IgD-negative memory B cell (primary cell): ENCODE measurements around the gene ANO2. TPM values are rescaled to one million over a fixed set of nuclear protein-coding genes. Genes with fewer than 3 reads are reported as not detected.
A peak's percentile ranks its signal among the peaks of the same experiment; 100 is the strongest.

Experiments used
- H3K27ac Mint-ChIP-seq, 3 donors: one replicate each; pipeline ENCODE4 v1.8.0; 2020 to 2022; ENCODE audit warnings: mild to moderate bottlenecking in 3 of 3, mixed read lengths in 3 of 3, moderate library complexity in 1 of 3
- H3K27me3 Mint-ChIP-seq: one replicate; pipeline ENCODE4 v1.8.0; 2021; ENCODE audit warnings: mixed read lengths
- H3K36me3 Mint-ChIP-seq: one replicate; pipeline ENCODE4 v1.8.0; 2020; ENCODE audit warnings: mild to moderate bottlenecking, mixed read lengths
- H3K4me1 Mint-ChIP-seq, 3 donors: one replicate each; pipeline ENCODE4 v1.8.0; 2020 to 2022; ENCODE audit warnings: mixed read lengths in 3 of 3, mild to moderate bottlenecking in 1 of 3
- H3K4me3 Mint-ChIP-seq, 4 donors: one replicate each; pipeline ENCODE4 v1.8.0; 2020 to 2022; ENCODE audit warnings: mild to moderate bottlenecking in 4 of 4, mixed read lengths in 4 of 4, moderate library complexity in 3 of 4
- H3K9me3 Mint-ChIP-seq, 3 donors: one replicate each; pipeline ENCODE4 v1.8.0; 2020 to 2021; ENCODE audit warnings: mixed read lengths in 3 of 3, mild to moderate bottlenecking in 1 of 3
- polyA plus RNA-seq: library from polyadenylated mRNA; unstranded; fragments of 300-500 nt; fragmentation: Illumina TruSeq; gene quantifications from one replicate; pipeline ENCODE4 v1.2.3, GENCODE V29; 2021

ANO2 gene
- polyA plus RNA-seq, 1 donor from 2014 or later, result not detected

DNA sequence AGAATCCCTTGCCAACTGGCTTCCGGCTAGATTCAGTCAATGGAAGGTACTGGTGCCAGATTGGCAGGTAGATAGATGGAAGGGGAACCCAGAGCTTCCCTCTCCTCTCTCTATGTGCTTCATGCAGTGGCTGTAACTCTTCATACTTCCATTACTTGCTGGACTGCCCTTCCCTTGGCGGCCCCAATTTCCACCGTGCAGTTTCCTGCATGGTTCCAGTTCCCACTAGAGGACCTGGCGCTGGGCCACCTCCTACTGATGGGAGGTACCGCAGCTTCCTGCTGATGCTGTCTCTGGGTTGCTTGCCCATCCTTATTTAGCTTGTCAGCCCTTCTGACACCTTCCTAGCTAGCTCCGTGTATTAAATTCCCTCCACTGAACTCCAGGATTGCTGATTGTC, 226.4 kb downstream of the ANO2 start:
- Mint-ChIP-seq H3K36me3 (peaks cover 2% of the 10 kb centered on the region), H3K4me3 (no peak overlapping the region), H3K27ac (no peak overlapping the region), H3K9me3 (peaks cover 0 to 3% (median 0%) of the 10 kb centered on the region in 3 donors), H3K27me3 (peaks cover 12% of the 10 kb centered on the region), H3K4me1 (no peaks in the 10 kb centered on the region)

DNA sequence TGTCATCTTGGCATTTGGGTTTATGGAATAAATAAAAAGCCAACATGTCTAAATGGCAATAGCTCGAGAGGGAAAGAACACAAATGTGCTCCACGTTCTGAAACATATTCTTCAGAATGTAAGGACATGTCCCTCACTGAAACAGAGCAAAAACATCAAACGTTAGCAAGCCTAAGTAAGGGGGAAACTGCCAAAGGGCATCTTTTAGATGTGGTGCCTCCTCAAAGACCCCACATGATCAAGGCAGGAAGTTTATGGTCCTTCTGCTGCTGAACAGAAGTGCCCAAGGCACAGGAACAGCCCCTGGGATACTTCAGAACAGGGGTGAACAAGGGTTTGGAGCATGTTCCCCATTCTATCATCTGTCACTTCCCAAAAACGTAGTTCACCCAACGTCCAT, 227.0 kb downstream of the ANO2 start:
- H3K4me1 Mint-ChIP-seq, result no peaks in the 10 kb centered on the region

DNA sequence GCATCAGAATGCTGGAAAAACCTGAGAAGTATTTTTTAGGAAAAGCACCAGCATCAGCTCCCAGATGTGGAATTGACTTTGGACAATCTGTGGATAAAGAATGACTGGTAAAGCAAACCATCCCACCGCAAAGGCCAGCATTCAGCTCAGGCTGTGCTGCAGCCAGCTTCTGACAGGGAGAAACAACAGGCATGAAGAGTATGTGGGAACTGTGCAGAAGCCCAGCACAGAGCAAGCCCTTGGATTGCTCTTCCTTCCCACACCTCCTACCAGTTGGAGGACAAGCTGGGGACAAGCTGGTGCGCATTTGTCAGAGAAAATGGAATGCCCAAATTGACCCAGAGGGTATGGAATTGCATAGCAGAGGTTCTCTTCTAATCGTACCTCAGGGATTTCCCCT, 228.1 kb downstream of the ANO2 start:
- H3K36me3 Mint-ChIP-seq, result peaks cover 2% of the 10 kb centered on the region
- peaks cover 0 to 3% (median 0%) of the 10 kb centered on the region in 3 donors for H3K9me3 Mint-ChIP-seq
- no peaks in the 10 kb centered on the region for H3K4me1 Mint-ChIP-seq
- no peak overlapping the region for H3K27ac Mint-ChIP-seq
- no peak overlapping the region for H3K4me3 Mint-ChIP-seq
- peaks cover 7% of the 10 kb centered on the region for H3K27me3 Mint-ChIP-seq

More for the DNA sequence above, 227.0 kb downstream of the ANO2 start:
- Mint-ChIP-seq H3K27ac (no peak overlapping the region), H3K27me3 (peaks cover 12% of the 10 kb centered on the region), H3K9me3 (peaks cover 0 to 3% (median 0%) of the 10 kb centered on the region in 3 donors), H3K4me3 (no peak overlapping the region), H3K36me3 (peaks cover 2% of the 10 kb centered on the region)

DNA sequence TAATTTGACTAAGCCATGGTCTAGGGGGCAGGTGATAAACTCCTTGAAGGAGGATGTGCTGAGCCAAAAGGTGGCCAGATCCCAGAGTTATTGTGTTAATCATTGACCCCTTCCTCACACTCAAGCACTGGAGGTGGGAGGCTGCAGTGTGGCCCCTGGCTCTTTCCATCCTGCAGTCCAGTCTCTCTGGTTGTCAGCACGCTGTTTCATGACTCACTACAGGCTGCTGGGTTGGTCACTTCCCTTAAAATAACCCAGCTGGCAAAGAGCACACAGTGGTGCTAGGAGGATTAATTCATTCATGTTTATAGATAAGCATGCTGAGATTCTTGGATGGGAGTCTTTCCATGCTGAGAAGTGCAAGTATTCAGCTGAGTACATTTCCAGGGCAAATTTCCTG, 228.9 kb downstream of the ANO2 start:
- peaks cover 0 to 3% (median 0%) of the 10 kb centered on the region in 3 donors for H3K9me3 Mint-ChIP-seq
- no peaks in the 10 kb centered on the region for H3K4me1 Mint-ChIP-seq
- peaks cover 7% of the 10 kb centered on the region for H3K27me3 Mint-ChIP-seq
- no peak overlapping the region for H3K27ac Mint-ChIP-seq
- H3K36me3 Mint-ChIP-seq, result peaks cover 2% of the 10 kb centered on the region
- no peak overlapping the region for H3K4me3 Mint-ChIP-seq

DNA sequence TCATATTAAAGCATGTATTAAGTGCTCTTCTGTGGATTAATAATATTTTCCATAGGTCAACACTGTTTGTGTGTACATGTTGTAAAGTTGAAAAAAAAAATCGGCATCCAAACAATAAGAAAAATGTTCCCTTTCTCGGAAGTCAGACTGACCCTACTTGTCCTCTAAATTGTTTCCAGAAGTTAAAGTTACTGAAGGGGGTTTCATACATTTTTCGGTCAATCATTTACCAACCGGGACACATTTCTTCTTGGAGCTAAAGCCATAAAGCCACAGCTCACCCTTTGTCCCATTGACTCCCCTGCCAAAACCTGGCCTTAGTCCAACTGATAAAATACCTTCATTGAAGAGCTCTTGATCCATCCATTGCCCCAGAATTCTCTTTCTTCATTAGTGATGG, 230.0 kb downstream of the ANO2 start:
- Mint-ChIP-seq H3K27ac (no peak overlapping the region), H3K4me1 (no peaks in the 10 kb centered on the region), H3K27me3 (peaks cover 7% of the 10 kb centered on the region), H3K36me3 (peaks cover 2% of the 10 kb centered on the region), H3K4me3 (no peak overlapping the region), H3K9me3 (peaks cover 0 to 4% (median 0%) of the 10 kb centered on the region in 3 donors)

DNA sequence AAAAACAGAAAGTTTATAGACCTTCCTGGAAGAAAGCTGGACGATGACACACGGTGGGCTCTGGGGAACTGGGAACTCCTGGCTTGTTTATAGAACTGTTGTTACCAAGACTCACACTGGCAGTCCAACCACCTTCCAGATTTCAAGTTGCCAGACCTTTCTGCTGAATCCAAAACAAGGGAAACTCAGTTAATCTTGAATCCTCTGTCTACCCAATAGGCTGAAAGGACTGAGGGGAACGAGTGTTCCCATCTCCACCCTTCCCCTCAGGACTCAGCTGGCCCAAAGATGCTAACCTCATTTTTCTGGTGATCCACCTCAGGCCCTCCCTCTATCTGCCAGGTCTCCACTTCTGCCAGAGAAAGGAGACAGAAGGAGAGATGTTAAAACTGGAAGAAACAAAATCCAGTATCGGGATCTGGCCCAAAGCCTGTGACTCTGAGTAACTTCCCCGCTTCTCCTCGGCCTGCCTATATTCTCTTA, 231.4 kb downstream of the ANO2 start:
- peaks cover 5% of the 10 kb centered on the region for H3K27me3 Mint-ChIP-seq
- H3K27ac Mint-ChIP-seq, result no peak overlapping the region
- no peak overlapping the region for H3K4me3 Mint-ChIP-seq
- H3K4me1 Mint-ChIP-seq, result no peaks in the 10 kb centered on the region
- H3K36me3 Mint-ChIP-seq, result peaks cover 2% of the 10 kb centered on the region
- H3K9me3 Mint-ChIP-seq, result peaks cover 0 to 4% (median 0%) of the 10 kb centered on the region in 3 donors

DNA sequence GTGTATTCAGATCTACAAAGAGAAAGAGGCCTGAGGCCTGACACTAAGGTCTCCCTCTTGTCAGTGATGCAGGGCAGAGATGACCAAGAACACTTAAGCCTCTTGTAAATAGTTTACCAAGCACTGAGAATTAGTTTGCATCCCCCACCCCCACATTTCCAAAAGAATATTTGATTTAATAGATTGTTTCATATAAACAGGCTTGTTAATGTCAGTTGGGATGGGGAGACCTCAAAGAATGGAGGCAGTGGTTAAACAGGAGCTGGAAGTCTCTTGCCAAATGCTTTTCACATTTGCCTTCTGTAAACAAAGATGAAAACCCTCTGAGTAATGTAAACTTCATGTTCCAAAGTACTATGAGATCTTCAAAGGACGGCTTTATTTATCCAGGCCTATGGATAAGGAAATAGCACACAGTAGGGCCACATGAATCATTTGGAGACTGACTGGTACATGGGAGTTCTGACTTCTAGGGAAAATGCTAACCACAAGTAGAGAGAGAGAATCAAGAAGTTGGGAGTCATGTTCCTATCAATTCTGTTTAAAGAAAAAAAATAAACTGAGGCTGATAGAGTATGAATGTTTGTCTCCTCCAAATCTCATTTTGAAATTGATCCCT, 234.7 kb downstream of the ANO2 start:
- Mint-ChIP-seq H3K4me1 (no peaks in the 10 kb centered on the region), H3K9me3 (peaks cover 0 to 4% (median 2%) of the 10 kb centered on the region in 3 donors), H3K4me3 (no peak overlapping the region), H3K36me3 (peaks cover 2% of the 10 kb centered on the region), H3K27me3 (no peaks in the 10 kb centered on the region), H3K27ac (no peak overlapping the region)

DNA sequence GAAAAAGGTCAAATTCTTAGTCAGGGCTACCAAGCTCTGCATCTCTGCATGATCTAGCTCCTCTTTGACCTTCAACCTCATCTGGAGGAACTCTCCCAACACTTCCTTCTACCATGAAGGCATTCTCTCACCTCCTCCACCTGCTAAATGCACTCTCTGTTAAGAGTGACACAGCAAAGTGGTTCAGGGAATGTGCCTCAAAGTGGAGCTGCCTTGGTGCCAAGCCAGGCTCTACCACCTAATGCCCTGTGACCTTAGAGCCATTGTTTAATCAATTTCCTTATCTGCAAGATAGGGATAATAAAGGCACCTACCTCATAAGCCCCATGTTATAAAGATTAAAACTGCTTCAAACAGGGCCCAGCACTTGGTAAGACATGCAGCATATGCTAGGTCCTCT, 236.7 kb downstream of the ANO2 start:
- Mint-ChIP-seq H3K9me3 (peaks cover 0 to 2% (median 1%) of the 10 kb centered on the region in 3 donors), H3K4me3 (peak overlapping the region in 1 of 4 donors; percentile 52), H3K4me1 (no peaks in the 10 kb centered on the region), H3K27me3 (no peaks in the 10 kb centered on the region), H3K36me3 (no peaks in the 10 kb centered on the region), H3K27ac (no peak overlapping the region)

DNA sequence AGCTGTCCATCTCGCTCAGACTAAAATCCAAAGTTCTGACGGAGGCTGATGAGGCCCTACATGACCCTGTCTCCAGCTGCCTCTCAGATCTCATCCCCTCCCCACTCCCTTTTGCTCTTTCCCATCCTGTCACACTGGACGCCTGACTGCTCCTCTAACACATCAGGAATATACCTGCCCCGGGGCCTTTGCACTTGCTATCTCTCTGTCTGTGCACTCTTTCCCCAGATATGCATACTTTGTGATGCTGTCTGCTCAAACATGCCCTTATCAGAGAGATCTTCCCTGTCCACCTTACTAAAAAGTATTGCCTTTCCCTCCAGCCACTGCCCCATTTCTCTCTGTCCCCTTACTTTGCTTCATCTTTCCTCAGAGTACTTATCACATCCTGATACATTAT, 238.8 kb downstream of the ANO2 start:
- Mint-ChIP-seq H3K4me3 (no peak overlapping the region), H3K27ac (no peak overlapping the region), H3K36me3 (no peaks in the 10 kb centered on the region), H3K9me3 (peaks cover 2 to 6% (median 3%) of the 10 kb centered on the region in 3 donors), H3K27me3 (peaks cover 2% of the 10 kb centered on the region), H3K4me1 (no peaks in the 10 kb centered on the region)

DNA sequence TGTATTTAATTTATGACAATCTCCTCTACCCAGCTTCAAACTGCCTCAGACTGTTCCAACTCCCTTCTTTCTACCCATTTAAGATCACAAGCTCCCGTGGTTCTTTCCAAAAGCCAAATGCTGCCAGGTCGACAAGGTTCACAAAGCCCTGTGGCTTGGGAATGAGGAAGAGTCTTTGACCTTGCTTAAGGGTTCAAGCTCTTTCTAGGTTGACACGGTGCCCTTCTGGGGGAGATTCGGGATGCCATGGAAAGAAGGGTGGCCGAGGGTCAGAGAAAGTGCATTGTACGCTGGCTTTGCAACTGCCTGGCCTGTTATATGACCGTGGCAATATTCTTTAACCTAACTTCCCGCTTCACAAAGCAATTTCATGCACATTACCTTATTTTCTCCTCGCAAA, 239.3 kb downstream of the ANO2 start:
- Mint-ChIP-seq H3K27me3 (peaks cover 2% of the 10 kb centered on the region), H3K4me1 (no peaks in the 10 kb centered on the region), H3K27ac (no peak overlapping the region), H3K9me3 (peaks cover 2 to 7% (median 3%) of the 10 kb centered on the region in 3 donors), H3K4me3 (no peak overlapping the region), H3K36me3 (no peaks in the 10 kb centered on the region)

DNA sequence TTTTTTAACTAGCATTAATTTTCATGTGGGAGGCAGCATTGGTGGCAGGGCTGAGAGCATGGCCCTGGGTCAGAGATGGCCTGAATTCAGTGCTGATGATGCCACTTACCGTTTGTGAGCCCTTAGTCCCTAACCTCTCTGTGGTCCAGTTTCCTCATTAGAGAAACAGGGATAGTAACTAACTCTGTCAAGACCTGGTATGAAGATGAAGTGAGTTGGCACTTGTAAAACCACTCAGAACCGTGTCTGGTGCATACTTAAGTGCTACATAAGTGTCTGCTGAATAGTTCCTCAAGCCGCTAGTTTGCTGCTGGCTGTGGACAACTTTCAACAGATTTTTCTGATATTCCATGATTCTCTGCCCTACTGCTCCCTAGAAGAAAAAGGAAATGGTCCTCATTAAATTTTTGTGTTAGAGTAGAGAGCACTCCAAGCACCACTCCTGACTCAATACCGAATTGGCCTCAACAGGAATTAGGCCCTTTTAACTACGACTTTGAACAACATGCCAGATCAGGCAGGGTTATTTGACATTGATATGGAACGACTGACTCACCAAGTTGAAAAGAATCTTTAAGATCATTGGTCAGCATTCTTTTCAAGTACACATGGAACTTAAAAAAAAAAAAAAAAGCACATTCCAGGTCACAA, 250.2 kb downstream of the ANO2 start:
- peaks cover 3% of the 10 kb centered on the region for H3K36me3 Mint-ChIP-seq
- H3K9me3 Mint-ChIP-seq, result peaks cover 0 to 4% (median 4%) of the 10 kb centered on the region in 3 donors
- no peaks in the 10 kb centered on the region for H3K4me1 Mint-ChIP-seq
- no peaks in the 10 kb centered on the region for H3K27me3 Mint-ChIP-seq
- H3K27ac Mint-ChIP-seq, result no peak overlapping the region
- no peak overlapping the region for H3K4me3 Mint-ChIP-seq

DNA sequence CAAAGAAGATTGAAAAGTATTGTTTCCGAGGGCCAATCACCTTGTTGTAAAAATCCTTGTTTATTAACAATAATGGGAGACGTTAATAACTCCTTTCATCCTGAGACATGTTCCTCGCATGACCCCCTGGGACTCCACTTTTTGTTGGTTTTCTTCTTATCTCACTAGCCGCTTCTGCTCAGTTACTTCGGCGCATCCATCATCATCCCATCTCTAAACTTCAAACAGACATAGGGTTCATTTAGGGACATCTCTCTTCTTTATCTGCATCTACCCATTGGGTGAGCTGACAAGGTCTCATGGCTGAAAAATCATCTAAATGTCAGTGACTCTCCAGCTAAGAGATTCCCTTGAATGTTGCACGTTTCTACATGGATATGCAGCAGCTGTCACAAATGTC, 252.2 kb downstream of the ANO2 start:
- H3K4me3 Mint-ChIP-seq, result no peak overlapping the region
- H3K36me3 Mint-ChIP-seq, result peaks cover 3% of the 10 kb centered on the region
- peaks cover 0 to 4% (median 4%) of the 10 kb centered on the region in 3 donors for H3K9me3 Mint-ChIP-seq
- no peaks in the 10 kb centered on the region for H3K27me3 Mint-ChIP-seq
- no peak overlapping the region for H3K27ac Mint-ChIP-seq
- no peaks in the 10 kb centered on the region for H3K4me1 Mint-ChIP-seq

DNA sequence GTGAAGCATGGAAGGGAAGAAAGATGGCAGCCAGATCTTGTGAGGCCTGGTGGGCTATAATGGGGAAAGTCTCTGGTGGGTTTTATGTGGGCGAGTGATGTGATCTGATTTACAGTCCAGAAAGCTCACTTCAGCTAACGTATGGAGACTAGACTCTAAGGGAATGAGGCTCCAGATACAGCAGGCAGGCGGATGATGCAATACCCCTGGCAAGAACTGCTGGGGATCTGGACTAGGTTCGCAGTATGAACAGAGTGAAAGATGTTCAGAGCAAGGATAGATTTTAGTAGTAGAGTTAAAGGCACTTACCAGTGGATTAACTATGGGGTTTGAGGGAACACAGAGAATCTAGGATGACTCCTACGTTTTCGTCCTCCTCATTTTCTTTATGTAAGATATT, 253.1 kb downstream of the ANO2 start:
- H3K4me3 Mint-ChIP-seq, result no peak overlapping the region
- no peaks in the 10 kb centered on the region for H3K4me1 Mint-ChIP-seq
- peaks cover 0 to 4% (median 2%) of the 10 kb centered on the region in 3 donors for H3K9me3 Mint-ChIP-seq
- no peak overlapping the region for H3K27ac Mint-ChIP-seq
- H3K27me3 Mint-ChIP-seq, result no peaks in the 10 kb centered on the region
- H3K36me3 Mint-ChIP-seq, result peaks cover 1% of the 10 kb centered on the region

DNA sequence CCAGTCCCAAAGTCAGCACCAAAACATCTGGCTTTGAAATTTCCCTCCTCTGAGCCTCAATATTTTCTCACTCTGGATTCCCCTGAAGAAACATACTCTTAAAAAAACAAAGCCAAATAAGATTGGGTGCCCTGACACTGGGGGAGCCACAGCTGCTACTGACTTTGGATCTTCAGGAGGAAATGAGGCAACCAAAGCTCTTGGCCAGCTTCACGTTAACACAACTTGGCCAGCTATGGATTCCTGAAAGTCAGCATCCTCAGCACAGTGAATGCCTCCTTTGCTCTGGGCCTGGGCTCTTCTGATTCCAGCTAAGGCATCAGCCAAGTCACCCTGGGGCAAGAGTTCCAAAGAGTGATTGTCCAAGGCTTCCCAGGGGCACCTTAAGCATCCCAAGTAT, 254.8 kb downstream of the ANO2 start:
- peaks cover 0 to 4% (median 2%) of the 10 kb centered on the region in 3 donors for H3K9me3 Mint-ChIP-seq
- H3K4me1 Mint-ChIP-seq, result no peaks in the 10 kb centered on the region
- no peaks in the 10 kb centered on the region for H3K36me3 Mint-ChIP-seq
- H3K4me3 Mint-ChIP-seq, result no peak overlapping the region
- no peaks in the 10 kb centered on the region for H3K27me3 Mint-ChIP-seq
- no peak overlapping the region for H3K27ac Mint-ChIP-seq

DNA sequence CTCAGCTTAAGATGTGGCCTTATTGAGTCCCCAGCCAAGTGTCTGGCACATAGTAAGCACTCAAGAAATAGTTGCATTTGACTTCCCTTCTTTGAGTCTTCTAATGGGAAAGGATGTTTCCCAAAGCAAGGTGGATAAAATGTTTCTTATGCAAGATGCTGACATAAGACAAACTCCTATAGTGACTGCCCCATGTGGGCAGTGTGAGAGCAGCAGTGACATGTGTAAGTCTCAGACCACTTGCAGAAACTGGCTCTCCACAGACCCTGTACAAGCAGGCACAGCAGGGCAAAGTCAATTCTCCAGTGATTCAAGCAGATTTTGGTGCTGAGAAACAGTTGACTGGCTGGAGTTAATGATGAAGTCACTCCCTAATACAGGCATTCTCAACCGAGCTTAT, 255.3 kb downstream of the ANO2 start:
- no peaks in the 10 kb centered on the region for H3K4me1 Mint-ChIP-seq
- no peaks in the 10 kb centered on the region for H3K27me3 Mint-ChIP-seq
- H3K4me3 Mint-ChIP-seq, result no peak overlapping the region
- H3K9me3 Mint-ChIP-seq, result peaks cover 0 to 4% (median 2%) of the 10 kb centered on the region in 3 donors
- no peaks in the 10 kb centered on the region for H3K36me3 Mint-ChIP-seq
- no peak overlapping the region for H3K27ac Mint-ChIP-seq

DNA sequence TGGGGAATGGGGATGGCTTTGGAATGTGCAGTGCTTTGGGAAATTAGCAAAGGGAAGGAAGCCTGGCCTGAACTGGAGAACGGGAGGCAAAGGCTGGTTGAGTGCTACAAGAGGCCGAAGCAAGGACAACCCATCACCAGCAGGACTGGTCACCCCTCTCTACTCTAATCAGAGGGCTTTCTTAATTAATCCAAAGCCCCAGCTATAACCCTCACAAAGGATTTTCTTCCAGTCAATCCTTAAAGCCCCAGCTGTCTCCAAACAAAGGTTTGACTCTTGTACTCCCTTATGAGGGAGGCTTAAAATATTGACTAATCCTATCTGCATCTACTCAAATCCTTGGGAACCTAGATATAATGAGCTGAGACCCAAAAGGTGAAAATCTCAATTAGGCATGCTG, 256.8 kb downstream of the ANO2 start:
- peaks cover 0 to 2% (median 2%) of the 10 kb centered on the region in 3 donors for H3K9me3 Mint-ChIP-seq
- H3K27ac Mint-ChIP-seq, result no peak overlapping the region
- no peak overlapping the region for H3K4me3 Mint-ChIP-seq
- no peaks in the 10 kb centered on the region for H3K36me3 Mint-ChIP-seq
- peaks cover 2% of the 10 kb centered on the region for H3K27me3 Mint-ChIP-seq
- H3K4me1 Mint-ChIP-seq, result no peaks in the 10 kb centered on the region
